H1 (cell line): ENCODE data around the gene SYT14. TPM values are rescaled to one million over a fixed set of nuclear protein-coding genes. Genes with fewer than 3 reads are reported as not detected.

ENCODE experiments used
- CTCF ChIA-PET: fragments of 300-600 bp; sonication (Branson Sonifier 250); formaldehyde crosslinking; loops from one replicate; lab custom pipeline; 2021; ENCODE audit not compliant: partially characterized antibody; lab: Charles Lee
- POLR2A ChIA-PET: fragments of 300-600 bp; sonication (Branson Sonifier 250); formaldehyde crosslinking; loops from one replicate; lab custom pipeline; 2021; ENCODE audit warnings: inconsistent platforms; ENCODE audit not compliant: partially characterized antibody; lab: Charles Lee
- DNase-seq, 2 experiments: peaks; one replicate each; pipeline versions ENCODE4 v3.0.0 to v3.0.0-alpha.2; 2010 to 2022; ENCODE audit warnings: low spot score in 2 of 2, low read depth in 1 of 2, mixed read lengths in 1 of 2
- FAIRE-seq: peaks from 2 replicates; lab custom pipeline; 2011; peaks lifted over from hg19 to GRCh38; lab: Jason Lieb, UNC
- H2AFZ ChIP-seq: 2 replicates; pipeline ENCODE4 v1.8.1; 2012; ENCODE audit warnings: low read length, inconsistent platforms
- H2AK5ac ChIP-seq: 2 replicates; pipeline ENCODE4 v1.6.1; 2013; ENCODE audit warnings: low read depth, low read length
- H2BK120ac ChIP-seq: replicated peaks from 2 replicates; pipeline ENCODE3; 2013; ENCODE audit warnings: low read depth, low read length, inconsistent platforms
- H2BK12ac ChIP-seq: 2 replicates; pipeline ENCODE4 v1.6.1; 2013; ENCODE audit warnings: low read depth, low read length
- H2BK15ac ChIP-seq: 2 replicates; pipeline ENCODE4 v1.6.1; 2013; ENCODE audit warnings: low read length
- H2BK20ac ChIP-seq: 2 replicates; pipeline ENCODE4 v1.6.1; 2013; ENCODE audit warnings: low read length
- H2BK5ac ChIP-seq: 2 replicates; pipeline ENCODE4 v1.6.1; 2013; ENCODE audit warnings: low read depth, low read length
- H3K14ac ChIP-seq: 2 replicates; pipeline ENCODE4 v1.6.1; 2013; ENCODE audit warnings: inconsistent platforms; ENCODE audit not compliant: insufficient read length
- H3K18ac ChIP-seq: 2 replicates; pipeline ENCODE4 v1.6.1; 2013; ENCODE audit warnings: low read length; ENCODE audit errors: extremely low read depth
- H3K23ac ChIP-seq: 2 replicates; pipeline ENCODE4 v1.6.1; 2013; ENCODE audit warnings: inconsistent platforms; ENCODE audit not compliant: insufficient read length
- H3K23me2 ChIP-seq: 2 replicates; pipeline ENCODE4 v1.6.1; 2013; ENCODE audit warnings: low read depth, low read length
- H3K27ac ChIP-seq: 2 replicates; pipeline ENCODE4 v1.6.1; 2011; ENCODE audit warnings: low read depth, low read length, inconsistent platforms
- H3K27me3 ChIP-seq, 4 experiments: replicated peaks in 1 of 4; 1 replicate in 1 of 4; 2 replicates in 3 of 4; pipeline versions ENCODE4 v1.6.1 to v1.8.1; 2011 to 2013; ENCODE audit warnings: low read length in 3 of 4, mild to moderate bottlenecking in 3 of 4, inconsistent platforms in 2 of 4, mixed read lengths in 2 of 4, moderate library complexity in 1 of 4; ENCODE audit not compliant: control insufficient read depth in 3 of 4, insufficient read depth in 3 of 4; ENCODE audit errors: extremely low read depth in 1 of 4
- H3K36me3 ChIP-seq, 4 experiments: 2 replicates each; pipeline versions ENCODE4 v1.6.1 to v1.8.1; 2011 to 2013; ENCODE audit warnings: mild to moderate bottlenecking in 4 of 4, low read length in 3 of 4, moderate library complexity in 2 of 4, control low read depth in 1 of 4, inconsistent platforms in 1 of 4; ENCODE audit not compliant: insufficient read depth in 4 of 4, control insufficient read depth in 2 of 4
- H3K4ac ChIP-seq: replicated peaks from 2 replicates; pipeline ENCODE3; 2013; ENCODE audit warnings: low read length, low read depth, mixed read lengths, inconsistent platforms; ENCODE audit not compliant: insufficient read length
- H3K4me1 ChIP-seq, 4 experiments: replicated peaks in 1 of 4; 1 replicate in 1 of 4; 2 replicates in 3 of 4; pipeline versions ENCODE4 v1.6.1 to v1.8.1; 2011 to 2013; ENCODE audit warnings: low read length in 3 of 4, inconsistent platforms in 2 of 4, mixed read lengths in 1 of 4; ENCODE audit not compliant: insufficient read depth in 4 of 4, control insufficient read depth in 3 of 4
- H3K4me2 ChIP-seq, 2 experiments: 2 replicates each; pipeline versions ENCODE4 v1.6.1 to v1.8.1; 2011 to 2013; ENCODE audit warnings: low read depth in 2 of 2, low read length in 2 of 2, control low read depth in 1 of 2, inconsistent platforms in 1 of 2, mild to moderate bottlenecking in 1 of 2; ENCODE audit not compliant: insufficient read depth in 1 of 2
- H3K4me3 ChIP-seq, 4 experiments: fragments of 200-600, 300-600 bp in 1 of 4; sonication (generic), shearing (Covaris generic), sonication (Bioruptor Twin) in 1 of 4; 2 replicates each; pipeline versions ENCODE4 v1.5.1 to v1.8.1; 2011 to 2016; ENCODE audit warnings: low read length in 4 of 4, low read depth in 3 of 4, control low read depth in 2 of 4, inconsistent platforms in 2 of 4, mild to moderate bottlenecking in 2 of 4, mixed read lengths in 1 of 4, moderate library complexity in 1 of 4; ENCODE audit not compliant: insufficient read depth in 2 of 4; ENCODE audit errors: extremely low read depth in 1 of 4
- H3K56ac ChIP-seq: replicated peaks from 2 replicates; pipeline ENCODE3; 2013; ENCODE audit warnings: low read depth, mild to moderate bottlenecking, mixed read lengths, low read length, inconsistent platforms; ENCODE audit not compliant: insufficient read length
- H3K79me1 ChIP-seq: 2 replicates; pipeline ENCODE4 v1.6.1; 2013; ENCODE audit warnings: low read depth, low read length, control low read depth
- H3K79me2 ChIP-seq, 2 experiments: 2 replicates each; pipeline versions ENCODE4 v1.6.1 to v1.8.1; 2012 to 2013; ENCODE audit warnings: low read length in 2 of 2, mild to moderate bottlenecking in 2 of 2, inconsistent platforms in 1 of 2; ENCODE audit not compliant: insufficient read depth in 2 of 2, control insufficient read depth in 1 of 2
- H3K9ac ChIP-seq, 4 experiments: replicated peaks in 1 of 4; 1 replicate in 1 of 4; 2 replicates in 3 of 4; pipeline versions ENCODE4 v1.6.1 to v1.8.1; 2011 to 2013; ENCODE audit warnings: low read depth in 3 of 4, low read length in 3 of 4, control low read depth in 2 of 4, mild to moderate bottlenecking in 2 of 4, moderate library complexity in 2 of 4, inconsistent platforms in 1 of 4; ENCODE audit errors: extremely low read depth in 1 of 4
- H3K9me3 ChIP-seq, 2 experiments: 2 replicates each; pipeline versions ENCODE4 v1.6.1 to v1.8.1; 2012 to 2013; ENCODE audit warnings: mild to moderate bottlenecking in 2 of 2, moderate library complexity in 2 of 2, control low read depth in 1 of 2, inconsistent platforms in 1 of 2, low read depth in 1 of 2, low read length in 1 of 2, mixed read lengths in 1 of 2; ENCODE audit not compliant: insufficient read depth in 2 of 2
- H4K20me1 ChIP-seq, 2 experiments: replicated peaks in 1 of 2; 2 replicates each; pipeline versions ENCODE3 to v1.8.1; 2011 to 2013; ENCODE audit warnings: inconsistent platforms in 2 of 2, low read length in 2 of 2, mild to moderate bottlenecking in 1 of 2; ENCODE audit not compliant: insufficient read depth in 2 of 2, control insufficient read depth in 1 of 2
- H4K5ac ChIP-seq: 2 replicates; pipeline ENCODE4 v1.6.1; 2013; ENCODE audit warnings: low read length, low read depth, mixed read lengths, inconsistent platforms; ENCODE audit not compliant: insufficient read length
- H4K8ac ChIP-seq: 2 replicates; pipeline ENCODE4 v1.8.0; 2013; ENCODE audit warnings: mild to moderate bottlenecking, moderate library complexity, low read length, inconsistent platforms; ENCODE audit not compliant: insufficient read depth; ENCODE audit errors: extremely low read depth
- H4K91ac ChIP-seq: replicated peaks from 2 replicates; pipeline ENCODE3; 2013; ENCODE audit warnings: low read length, mixed read lengths, inconsistent platforms; ENCODE audit not compliant: insufficient read length
- ASH2L ChIP-seq: fragments of 200-600, 300-600 bp; sonication (generic); IDR thresholded peaks from one replicate; pipeline ENCODE4 v1.7.1; 2017; ENCODE audit warnings: low read length
- ATF3 ChIP-seq: IDR thresholded peaks from 2 replicates; pipeline ENCODE4 v1.6.1; 2011; ENCODE audit warnings: low read depth, mild to moderate bottlenecking, low read length; ENCODE audit not compliant: insufficient read depth
- BACH1 ChIP-seq: IDR thresholded peaks from 2 replicates; pipeline ENCODE4 v1.6.1; 2012; ENCODE audit warnings: low read length, improper control_type of control experiment
- CBX8 ChIP-seq: fragments of 300-800, 300-1000 bp; sonication (generic); IDR thresholded peaks from 2 replicates; pipeline ENCODE4 v1.7.1; 2016; ENCODE audit warnings: low read depth, low read length, borderline replicate concordance
- CHD1 ChIP-seq: IDR thresholded peaks from 2 replicates; pipeline ENCODE4 v1.6.1; 2012; ENCODE audit warnings: low read depth, low read length, improper control_type of control experiment
- EZH2 ChIP-seq: fragments of 200-600 bp; sonication (generic); IDR thresholded peaks from 2 replicates; pipeline ENCODE4 v1.7.1; 2012; ENCODE audit warnings: low read depth, mild to moderate bottlenecking, moderate library complexity, low read length, inconsistent platforms; ENCODE audit not compliant: severe bottlenecking
- JUN ChIP-seq: IDR thresholded peaks from 2 replicates; pipeline ENCODE4 v1.6.1; 2011; ENCODE audit warnings: low read depth, mild to moderate bottlenecking, improper control_type of control experiment, low read length
- MAFK ChIP-seq: IDR thresholded peaks from 2 replicates; pipeline ENCODE4 v1.6.1; 2012; ENCODE audit warnings: low read depth, mild to moderate bottlenecking, improper control_type of control experiment, low read length
- NANOG ChIP-seq: IDR thresholded peaks from 2 replicates; pipeline ENCODE4 v1.6.1; 2011; ENCODE audit warnings: low read length, low read depth, mild to moderate bottlenecking, inconsistent platforms; ENCODE audit not compliant: insufficient read depth, poor library complexity, severe bottlenecking
- POLR2A ChIP-seq, 2 experiments: IDR thresholded peaks; 1 replicate in 1 of 2; 2 replicates in 1 of 2; pipeline ENCODE4 v1.6.1; 2011; ENCODE audit warnings: low read depth in 2 of 2, low read length in 2 of 2, mild to moderate bottlenecking in 2 of 2; ENCODE audit errors: control extremely low read depth in 1 of 2
- POLR2AphosphoS5 ChIP-seq: IDR thresholded peaks from 2 replicates; pipeline ENCODE4 v1.6.1; 2011; ENCODE audit warnings: low read depth, low read length
- RFX5 ChIP-seq: IDR thresholded peaks from 2 replicates; pipeline ENCODE4 v1.6.1; 2011; ENCODE audit warnings: low read depth, low read length, improper control_type of control experiment, borderline replicate concordance
- SIN3A ChIP-seq, 2 experiments: IDR thresholded peaks in 1 of 2; conservative IDR thresholded peaks in 1 of 2; 2 replicates each; pipeline ENCODE4 v1.6.1; 2011 to 2012; ENCODE audit warnings: low read length in 2 of 2, improper control_type of control experiment in 1 of 2, low read depth in 1 of 2, mild to moderate bottlenecking in 1 of 2
- SP4 ChIP-seq: IDR thresholded peaks from 2 replicates; pipeline ENCODE4 v1.6.1; 2012; ENCODE audit warnings: low read length, inconsistent platforms
- TCF12 ChIP-seq: IDR thresholded peaks from 2 replicates; pipeline ENCODE4 v1.6.1; 2011; ENCODE audit warnings: low read depth, mild to moderate bottlenecking, low read length
- WGBS, 2 experiments: shearing (Covaris generic) in 1 of 2; methylation state at CpG; one replicate each; pipeline versions ENCODE4 v1.1.6 to v1.1.7; 2013 to 2015; ENCODE audit warnings: low lambda C conversion rate in 2 of 2, mixed read lengths in 2 of 2, inconsistent platforms in 1 of 2, low coverage in 1 of 2, missing lambda C conversion rate in 1 of 2; ENCODE audit not compliant: insufficient replicate concordance in 2 of 2, insufficient coverage in 1 of 2, insufficient read length in 1 of 2; ENCODE audit errors: extremely low coverage in 1 of 2, missing lambda C conversion rate in 1 of 2; 5-methylcytosine and 5-hydroxymethylcytosine counted together
- polyA plus RNA-seq, 7 experiments: library from polyadenylated mRNA; depleted of rRNA in 3 of 7; stranded (reverse) in 5 of 7; unstranded in 2 of 7; fragments of >200 nt in 5 of 7; fragments of 200-250 nt in 2 of 7; gene quantifications; 1 replicate in 5 of 7; 2 replicates in 1 of 7; 4 replicates in 1 of 7; pipeline versions ENCODE4 v1.2.1 to v1.2.3, GENCODE V29; 2011 to 2013; ENCODE audit warnings: missing spikeins in 2 of 7, mixed read lengths in 2 of 7
- total RNA-seq: library from RNA; stranded (reverse); fragmentation: NEBNext Ultra II Directional; extraction: Animal tissue kit (Norgen Biotek cat#: 25700); gene quantifications from 2 replicates; pipeline ENCODE4 v1.2.1, GENCODE V29; 2021

SYT14 gene
- total and polyA plus RNA-seq, 2 of the 8 experiments (the other 6 are each of a cell fraction or from before 2014, with no cell fraction given): 2.3 to 18.4 TPM

GRCh38 chr1:209960926-209961325 is 22.9 kb downstream of the SYT14 start:
- H3K4me1 ChIP-seq: no peaks in the 10 kb centered on the region
- no peaks in the 10 kb centered on the region for H3K79me1 ChIP-seq
- no peaks in the 10 kb centered on the region for H3K27me3 ChIP-seq
- no peak overlapping the region for H2BK120ac ChIP-seq
- H3K18ac ChIP-seq: no peak overlapping the region
- no peak overlapping the region for H2BK12ac ChIP-seq
- ChIA-PET POLR2A (no interaction called here), CTCF (interaction anchor here (0.8 kb wide), 1 partner anchor 349 kb away, joined by 3 read pairs; no protein-coding TSS in a partner anchor)
- no peaks in the 10 kb centered on the region for H3K9me3 ChIP-seq
- H3K36me3 ChIP-seq: no peaks in the 10 kb centered on the region; a peak in 1 of 8 replicates
- H3K56ac ChIP-seq: no peak overlapping the region
- peaks cover 0 to 1% of the 10 kb centered on the region in 2 experiments for H4K20me1 ChIP-seq
- H3K4me2 ChIP-seq: no peak overlapping the region
- H3K9ac ChIP-seq: no peak overlapping the region
- no peak overlapping the region for H2BK5ac ChIP-seq
- no peaks in the 10 kb centered on the region for H3K23me2 ChIP-seq
- no peak overlapping the region for H2AK5ac ChIP-seq
- H3K79me2 ChIP-seq: peaks cover 0 to 2% of the 10 kb centered on the region in 2 experiments; a peak in 1 of 4 replicates
- H2BK20ac ChIP-seq: no peak overlapping the region
- no peak overlapping the region for H4K8ac ChIP-seq
- 79% methylated on average over 2 of the region's 2 CpGs; no CpG with 5 or more reads in 1 of the 2 experiments for WGBS, 2 experiments
- H2BK15ac ChIP-seq: no peak overlapping the region
- H4K91ac ChIP-seq: no peak overlapping the region
- no peak overlapping the region for H3K14ac ChIP-seq
- FAIRE-seq (no peak), DNase-seq (no peak)
- no peak overlapping the region for H3K4ac ChIP-seq
- H3K4me3 ChIP-seq: no peak overlapping the region
- no peak overlapping the region for H3K23ac ChIP-seq
- H4K5ac ChIP-seq: no peak overlapping the region
- H3K27ac ChIP-seq: no peak overlapping the region
- H2AFZ ChIP-seq: no peak overlapping the region
- TF ChIP-seq JUN: no peak
- TF ChIP-seq BACH1: no peak
- no peak for TF ChIP-seq TCF12
- no peak for TF ChIP-seq RFX5
- TF ChIP-seq POLR2A (IDR thresholded peaks at IDR 0.05; ENCODE audit: control extremely low read depth in 1 of 2, low read depth in 2 of 2, low read length in 2 of 2): no peak
- no peak for TF ChIP-seq SIN3A (conservative IDR thresholded peaks at IDR 0.05 in 1 of 2, IDR thresholded peaks at IDR 0.05 in 1 of 2; ENCODE audit: low read depth in 1 of 2, low read length in 2 of 2)
- TF ChIP-seq NANOG: no peak
- no peak for TF ChIP-seq ATF3
- no peak for TF ChIP-seq CHD1
- TF ChIP-seq EZH2: no peak
- TF ChIP-seq SP4: no peak
- TF ChIP-seq ASH2L: no peak
- no peak for TF ChIP-seq POLR2AphosphoS5
- TF ChIP-seq MAFK: no peak
- no peak for TF ChIP-seq CBX8
